ENCODE measurements around the gene PTPRT. TPM values are rescaled to one million over a fixed set of nuclear protein-coding genes. Genes with fewer than 3 reads are reported as not detected.

Gene PTPRT
- total and polyA plus RNA-seq, 12 donors, result 0.04 to 0.53 (median 0.22) TPM; not detected in 1

GRCh38 chr20:42319252-42320013, 870.3 kb downstream of the PTPRT start:
- H3K36me3 ChIP-seq, result no peaks in the 10 kb centered on the region
- intact Hi-C loops (cut with DNase I), result loop anchor here in 1 of 10 donors (10.0 kb wide), 1 partner anchor 145 kb away; no protein-coding TSS in a partner anchor
- H3K27ac ChIP-seq, result peak overlapping the region in 1 of 10 donors; percentile 17
- peak in 1 of 8 donors; percentile 34 for ATAC-seq
- WGBS, 2 donors, result 51 to 54% methylated on average over 2 of the region's 2 CpGs
- TF ChIP-seq CTCF (IDR thresholded peaks at IDR 0.05), result no peak
- no peak overlapping the region for H3K4me3 ChIP-seq
- H3K4me1 ChIP-seq, result peaks cover 0 to 18% (median 0%) of the 10 kb centered on the region in 9 donors
- no peak for DNase-seq
- no peaks in the 10 kb centered on the region for H3K27me3 ChIP-seq
- H3K9me3 ChIP-seq, result no peaks in the 10 kb centered on the region

GRCh38 chr20:42313704-42314103, 876.0 kb downstream of the PTPRT start:
- no peak overlapping the region for H3K27ac ChIP-seq
- no peaks in the 10 kb centered on the region for H3K27me3 ChIP-seq
- TF ChIP-seq CTCF (IDR thresholded peaks at IDR 0.05), result no peak
- no peak overlapping the region for H3K4me3 ChIP-seq
- intact Hi-C loops (cut with DNase I), result no loop called here
- no peak for ATAC-seq
- peaks cover 0 to 2% (median 0%) of the 10 kb centered on the region in 9 donors for H3K4me1 ChIP-seq
- DNase-seq, result no peak
- no peaks in the 10 kb centered on the region for H3K36me3 ChIP-seq
- WGBS, 2 donors, result 78 to 81% methylated on average over 3 of the region's 3 CpGs
- no peaks in the 10 kb centered on the region for H3K9me3 ChIP-seq

- no peak for DNase-seq
- no peaks in the 10 kb centered on the region for H3K27me3 ChIP-seq
- no peaks in the 10 kb centered on the region for H3K4me1 ChIP-seq
- no peak overlapping the region for H3K4me3 ChIP-seq
- ATAC-seq, result no peak
- H3K9me3 ChIP-seq, result no peaks in the 10 kb centered on the region
- 71 to 77% methylated on average over 4 of the region's 4 CpGs for WGBS, 2 donors
- intact Hi-C loops (cut with DNase I), result no loop called here
- H3K36me3 ChIP-seq, result no peaks in the 10 kb centered on the region
- H3K27ac ChIP-seq, result no peak overlapping the region
- TF ChIP-seq CTCF (IDR thresholded peaks at IDR 0.05), result no peak
Measured at GRCh38 chr20:42309050-42309449, 880.7 kb downstream of the PTPRT start.

- no peaks in the 10 kb centered on the region for H3K4me1 ChIP-seq
- 90% methylated on average over 4 of the region's 4 CpGs for whole genome bisulfite sequencing, 2 donors
- no peaks in the 10 kb centered on the region for H3K27me3 ChIP-seq
- no peak overlapping the region for H3K27ac ChIP-seq
- no peaks in the 10 kb centered on the region for H3K36me3 ChIP-seq
- no peaks in the 10 kb centered on the region for H3K9me3 ChIP-seq
- DNase-seq (no peak), ATAC-seq (no peak)
- no peak overlapping the region for H3K4me3 ChIP-seq
- TF ChIP-seq CTCF (IDR thresholded peaks at IDR 0.05), result no peak
- intact Hi-C loops (cut with DNase I), result no loop called here
Measured at GRCh38 chr20:42308171-42308570, 881.5 kb downstream of the PTPRT start.

Data from heart right ventricle (tissue), 16 donors.